ENCODE results near the gene LRRC72.

DNA sequence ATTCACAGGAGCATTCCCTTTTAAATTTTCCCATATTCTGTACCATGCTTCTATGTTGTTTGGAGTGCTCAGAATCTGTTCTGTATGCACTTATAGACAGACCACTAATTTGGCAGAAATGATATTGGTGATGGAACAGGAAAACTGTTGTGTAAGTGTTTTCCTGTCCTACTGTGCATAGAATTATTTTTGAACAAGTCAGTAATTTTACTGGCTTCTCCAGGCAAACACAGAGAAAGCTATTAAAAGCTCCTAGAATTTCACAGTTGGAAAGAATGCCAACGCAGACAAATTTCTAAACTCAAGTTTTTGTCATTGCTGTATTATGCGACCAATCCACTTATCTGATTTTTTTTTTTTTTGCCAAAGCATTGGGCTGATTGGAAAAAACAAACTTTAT is 63.3 kb downstream of the LRRC72 start:
- TF ChIP-seq, protein P1, sequence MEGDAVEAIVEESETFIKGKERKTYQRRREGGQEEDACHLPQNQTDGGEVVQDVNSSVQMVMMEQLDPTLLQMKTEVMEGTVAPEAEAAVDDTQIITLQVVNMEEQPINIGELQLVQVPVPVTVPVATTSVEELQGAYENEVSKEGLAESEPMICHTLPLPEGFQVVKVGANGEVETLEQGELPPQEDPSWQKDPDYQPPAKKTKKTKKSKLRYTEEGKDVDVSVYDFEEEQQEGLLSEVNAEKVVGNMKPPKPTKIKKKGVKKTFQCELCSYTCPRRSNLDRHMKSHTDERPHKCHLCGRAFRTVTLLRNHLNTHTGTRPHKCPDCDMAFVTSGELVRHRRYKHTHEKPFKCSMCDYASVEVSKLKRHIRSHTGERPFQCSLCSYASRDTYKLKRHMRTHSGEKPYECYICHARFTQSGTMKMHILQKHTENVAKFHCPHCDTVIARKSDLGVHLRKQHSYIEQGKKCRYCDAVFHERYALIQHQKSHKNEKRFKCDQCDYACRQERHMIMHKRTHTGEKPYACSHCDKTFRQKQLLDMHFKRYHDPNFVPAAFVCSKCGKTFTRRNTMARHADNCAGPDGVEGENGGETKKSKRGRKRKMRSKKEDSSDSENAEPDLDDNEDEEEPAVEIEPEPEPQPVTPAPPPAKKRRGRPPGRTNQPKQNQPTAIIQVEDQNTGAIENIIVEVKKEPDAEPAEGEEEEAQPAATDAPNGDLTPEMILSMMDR (IDR thresholded peaks at IDR 0.05): no peak
- TF ChIP-seq POLR2A (IDR thresholded peaks at IDR 0.05) (no peak), POLR2AphosphoS5 (IDR thresholded peaks at IDR 0.05) (no peak)

Data from prostate gland (tissue), 2 donors.